Measurements from ENCODE around the gene RAB40C.
"Not testable (repeated sequence)": the region's sequence is repeated elsewhere in the genome, so short reads cannot be mapped to it uniquely, and the experiment has no call there.

Gene RAB40C

DNA sequence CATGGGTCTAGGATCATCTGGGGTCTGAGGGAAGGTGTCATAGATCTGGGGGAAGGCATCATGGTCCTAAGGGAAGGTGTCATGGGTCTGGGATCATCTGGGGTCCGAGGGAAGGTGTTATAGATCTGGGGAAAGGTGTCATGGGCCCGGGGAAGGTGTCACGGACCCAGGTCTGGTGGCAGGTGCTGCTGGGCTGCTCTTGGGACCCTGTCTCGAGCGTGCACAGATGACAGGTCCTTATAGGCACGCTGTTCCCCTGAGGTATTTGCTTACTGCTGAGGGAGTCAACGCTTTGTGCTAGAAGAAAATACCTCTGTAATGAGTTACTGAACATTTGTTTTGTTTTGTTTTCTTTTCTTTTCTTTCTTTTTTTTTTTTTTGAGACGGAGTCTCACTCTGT lies 1.4 kb downstream of the RAB40C start:
- DNase-seq: no peak

DNA sequence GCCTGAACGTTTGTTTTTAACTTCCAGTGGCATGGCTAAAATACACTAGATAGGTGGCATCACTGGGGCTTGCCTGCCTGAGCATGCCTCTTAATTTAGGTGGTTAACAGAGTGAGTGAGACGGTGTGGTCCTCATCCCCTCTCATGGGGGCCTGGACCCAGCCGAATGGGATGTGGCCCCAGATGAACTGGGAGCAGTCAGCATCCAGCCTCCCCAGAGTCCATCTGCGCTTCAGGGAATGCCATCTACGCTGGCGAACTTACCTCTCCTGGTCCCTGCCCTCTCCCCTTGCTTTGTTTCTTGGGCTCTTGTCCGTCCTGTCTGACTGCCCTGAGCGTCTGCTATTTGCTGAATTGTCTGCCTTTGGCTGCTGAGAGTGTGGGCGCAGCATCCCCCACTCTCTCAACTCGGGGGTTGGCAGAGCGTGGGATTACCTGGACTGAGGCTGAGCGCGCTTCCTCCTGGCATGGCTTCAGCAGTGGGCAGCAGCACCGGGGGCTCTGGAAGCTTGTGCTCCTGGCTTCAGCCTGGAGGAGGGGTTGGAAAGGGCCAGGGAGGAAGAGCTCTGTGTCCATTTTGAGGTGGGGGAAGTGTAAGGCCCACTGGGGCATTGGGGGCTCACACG lies 2.1 kb downstream of the RAB40C start:
- DNase-seq: no peak

DNA sequence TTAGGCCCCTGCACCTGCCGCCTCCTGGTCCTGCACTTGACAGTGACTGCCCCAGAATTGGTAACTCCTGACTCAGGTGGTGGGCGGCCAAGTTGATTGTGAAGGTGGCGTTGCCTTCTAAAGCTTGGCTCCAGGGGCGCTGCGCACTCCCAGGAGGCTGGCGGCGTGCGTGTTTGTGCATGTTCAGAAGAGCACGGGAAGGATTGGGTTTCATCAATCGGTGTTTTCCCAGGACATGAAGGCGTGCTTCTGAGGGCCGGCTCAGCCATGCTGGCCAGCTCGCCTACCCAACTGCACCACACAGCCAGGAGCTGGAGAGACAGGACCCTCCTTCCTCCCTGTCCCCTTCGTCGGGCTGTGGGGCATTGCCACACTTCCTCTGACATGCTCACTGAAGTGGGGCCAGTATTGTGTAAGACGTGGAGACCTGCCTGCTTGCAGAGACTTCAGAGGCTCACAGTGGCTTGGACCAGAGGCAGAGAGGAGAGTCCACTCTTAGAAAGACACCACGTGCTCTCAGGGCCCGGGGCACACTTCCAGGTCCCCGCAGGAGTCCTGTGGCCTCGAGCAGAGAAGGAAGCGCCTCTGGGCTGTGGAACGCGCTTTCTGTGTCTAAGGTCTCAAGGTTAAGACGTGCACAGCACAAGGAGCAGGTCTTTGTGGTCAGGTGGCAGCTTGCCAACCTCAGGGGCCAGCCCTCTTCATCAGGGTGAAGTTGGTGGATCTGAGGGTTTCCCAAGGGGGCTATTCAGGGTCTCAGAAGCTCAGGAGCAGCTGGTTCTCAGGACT lies 2.8 kb downstream of the RAB40C start:
- peak; percentile 53 for DNase-seq

DNA sequence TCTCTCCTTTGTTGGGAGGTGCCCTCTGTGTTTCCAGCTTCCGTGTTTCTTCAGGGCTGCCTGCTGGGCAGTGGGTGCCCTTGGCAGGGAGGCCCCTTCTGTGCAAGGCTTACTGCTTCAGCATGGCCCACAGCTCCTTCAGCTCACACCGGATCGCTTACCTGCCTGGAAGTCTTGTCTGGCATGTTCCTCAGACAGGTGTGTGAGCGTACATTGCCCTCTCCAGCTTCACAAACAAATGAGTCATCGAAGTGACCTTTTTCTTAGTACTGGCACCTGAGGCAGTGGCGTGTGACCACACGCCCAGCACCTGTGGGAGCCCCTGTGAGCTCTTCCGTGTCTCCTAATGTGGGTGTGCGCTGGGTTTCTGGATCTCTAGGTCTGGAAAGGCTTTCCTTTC lies 3.5 kb downstream of the RAB40C start:
- DNase-seq: peak; percentile 63

DNA sequence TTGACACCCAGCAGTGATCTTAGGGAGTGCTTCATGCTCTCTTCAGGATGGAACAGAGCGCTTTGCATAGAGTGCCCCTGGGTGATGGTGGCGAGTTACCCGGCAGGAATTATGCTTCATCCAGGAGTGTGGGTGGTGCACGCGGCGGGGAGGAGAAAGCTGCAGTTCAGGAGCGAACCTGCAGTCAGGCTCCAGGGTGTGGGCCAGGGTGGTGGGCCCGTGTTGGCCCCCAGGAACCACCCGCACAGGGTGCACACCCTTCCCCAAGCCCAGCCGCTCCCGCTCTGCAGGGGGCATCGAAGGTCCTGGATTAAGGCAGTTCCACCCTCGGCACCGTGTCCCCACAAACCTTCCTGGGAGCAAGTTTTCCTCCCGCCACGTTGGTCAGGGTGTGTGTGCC lies 3.9 kb downstream of the RAB40C start:
- DNase-seq: no peak

DNA sequence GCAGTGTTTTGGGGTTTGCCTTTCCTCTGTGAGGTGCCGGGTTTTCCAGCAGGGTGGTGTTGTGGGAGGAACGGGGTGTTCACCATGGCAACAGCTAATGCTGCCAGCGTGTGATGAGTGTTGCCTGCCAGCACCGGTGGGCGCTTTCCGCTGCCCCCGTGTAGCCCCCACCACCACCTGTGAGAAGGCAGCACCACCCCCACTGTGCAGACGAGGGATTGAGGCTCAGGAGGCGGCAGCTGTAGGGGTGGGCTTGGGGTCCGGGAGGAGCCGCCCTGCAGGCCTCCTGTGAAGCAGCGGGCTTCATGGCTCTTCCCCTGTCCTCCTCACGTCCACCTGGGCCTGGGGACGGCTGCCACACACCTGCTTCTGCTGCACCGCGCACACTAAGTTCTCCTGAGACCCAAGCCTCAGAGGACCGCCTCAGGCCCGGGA lies 5.2 kb downstream of the RAB40C start:
- DNase-seq: no peak

DNA sequence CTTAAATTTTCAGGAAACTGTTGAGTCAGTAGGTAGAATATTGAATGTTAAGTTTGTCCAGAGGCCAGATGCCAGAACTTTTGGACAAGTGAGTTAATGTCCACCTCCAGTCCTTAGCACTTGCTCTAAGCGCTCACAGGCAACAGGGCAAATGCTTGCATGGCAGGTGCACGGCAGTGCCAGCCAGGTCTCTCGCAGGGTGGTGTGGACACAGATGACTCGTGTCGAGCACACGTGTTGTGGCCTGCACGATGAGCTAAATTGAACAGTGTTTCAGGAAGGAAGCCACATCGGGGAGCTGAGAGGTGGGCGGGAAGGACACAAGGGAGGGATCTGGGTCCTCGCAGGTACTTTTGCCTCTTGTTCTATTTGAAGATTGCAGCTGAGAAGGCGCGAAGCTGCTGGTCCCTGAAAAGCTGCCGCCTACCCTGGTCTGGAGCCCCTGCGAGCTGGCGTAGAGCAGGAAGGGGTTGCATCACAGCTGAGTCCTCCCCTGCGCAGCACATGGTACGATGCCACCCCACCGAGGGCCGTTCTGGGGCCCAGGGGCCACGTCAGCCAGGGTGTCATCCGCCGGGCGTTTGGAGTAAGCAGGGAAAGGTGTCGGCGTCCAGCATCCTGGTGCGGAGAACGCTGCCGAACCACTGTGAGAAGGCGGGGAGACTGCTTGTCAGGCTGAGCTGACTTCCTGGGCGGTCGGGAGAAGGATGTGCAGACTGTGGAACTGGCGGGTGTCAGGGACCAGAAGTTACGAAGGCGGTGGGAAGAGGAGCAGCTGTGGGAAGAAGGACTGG lies 6.3 kb downstream of the RAB40C start:
- DNase-seq: no peak

DNA sequence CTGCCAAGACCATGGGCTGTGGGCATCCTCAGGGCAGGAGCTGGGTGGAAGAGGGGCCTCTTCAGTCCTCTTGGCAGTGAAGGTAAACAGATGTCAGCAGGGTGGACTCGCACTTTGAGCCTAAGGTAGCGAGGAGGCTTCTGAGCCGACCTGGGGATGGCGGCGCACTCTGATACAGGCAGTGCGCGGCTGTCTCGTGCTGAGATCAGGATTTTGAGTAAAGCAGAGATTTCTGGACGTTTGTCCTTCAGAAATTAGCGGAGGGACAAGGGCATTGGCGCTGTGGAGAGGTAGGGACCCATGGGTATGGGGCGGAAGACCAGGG lies 6.8 kb downstream of the RAB40C start:
- no peak for DNase-seq

DNA sequence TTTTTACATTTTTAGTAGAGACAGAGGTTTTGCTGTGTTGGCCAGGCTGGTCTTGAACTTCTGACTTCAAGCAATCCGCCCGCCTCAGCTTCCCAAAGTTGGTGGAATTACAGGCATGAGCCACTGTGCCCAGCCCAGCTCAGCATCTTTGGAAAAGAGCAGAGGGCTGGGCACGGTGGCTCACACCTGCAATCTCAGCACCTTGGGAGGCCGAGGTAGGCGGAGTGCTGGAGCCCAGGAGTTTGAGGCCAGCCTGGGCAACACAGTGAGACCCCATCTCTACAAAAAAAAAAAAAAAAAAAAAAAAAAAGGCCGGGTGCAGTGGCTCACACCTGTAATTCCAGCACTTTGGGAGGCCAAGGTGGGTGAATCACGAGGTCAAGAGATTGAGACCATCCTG lies 7.8 kb downstream of the RAB40C start:
- not testable (repeated sequence) for DNase-seq

DNA sequence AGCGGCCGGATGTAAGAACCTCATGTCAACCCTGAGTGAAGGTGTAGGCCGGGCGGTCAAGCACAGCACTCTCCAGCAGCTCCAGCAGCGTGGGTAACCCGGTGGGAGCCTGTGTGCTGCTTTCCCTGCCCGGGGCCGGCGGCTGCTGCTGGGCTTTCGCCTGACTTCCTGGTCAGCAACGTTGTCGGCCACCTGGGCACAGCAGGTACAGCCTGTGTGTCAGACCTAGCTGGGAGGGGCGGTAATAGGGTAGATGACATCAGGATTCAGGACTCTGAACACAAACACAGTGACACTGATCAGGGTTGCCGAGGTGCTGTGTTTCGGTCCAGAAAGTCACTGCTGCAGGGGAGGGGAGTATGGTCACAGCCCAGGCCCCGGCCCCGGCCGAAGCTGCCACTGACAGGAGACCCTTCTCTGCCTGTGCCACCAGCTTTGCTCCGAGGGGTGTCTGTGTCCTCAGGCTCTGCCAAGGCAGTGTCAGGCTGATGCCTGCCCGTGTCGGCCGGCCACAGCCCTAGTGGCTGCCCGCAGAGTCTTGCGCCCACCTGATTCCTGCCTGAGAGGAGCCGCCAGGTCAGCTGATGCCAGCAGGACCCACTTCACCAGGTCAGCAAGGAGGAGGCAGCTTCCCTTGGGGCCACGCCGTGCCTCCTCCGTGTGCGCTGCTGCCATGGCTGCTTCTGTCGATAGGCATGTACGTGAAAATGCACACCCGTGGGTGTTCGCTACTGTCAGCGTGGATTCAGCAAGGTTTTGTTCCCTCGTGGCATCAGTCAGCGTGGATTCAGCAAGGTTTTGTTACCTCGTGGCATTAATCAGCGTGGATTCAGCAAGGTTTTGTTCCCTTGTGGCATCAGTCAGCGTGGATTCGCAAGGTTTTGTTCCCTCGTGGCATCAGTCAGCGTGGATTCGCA lies 9.2 kb downstream of the RAB40C start:
- no peak for DNase-seq

DNA sequence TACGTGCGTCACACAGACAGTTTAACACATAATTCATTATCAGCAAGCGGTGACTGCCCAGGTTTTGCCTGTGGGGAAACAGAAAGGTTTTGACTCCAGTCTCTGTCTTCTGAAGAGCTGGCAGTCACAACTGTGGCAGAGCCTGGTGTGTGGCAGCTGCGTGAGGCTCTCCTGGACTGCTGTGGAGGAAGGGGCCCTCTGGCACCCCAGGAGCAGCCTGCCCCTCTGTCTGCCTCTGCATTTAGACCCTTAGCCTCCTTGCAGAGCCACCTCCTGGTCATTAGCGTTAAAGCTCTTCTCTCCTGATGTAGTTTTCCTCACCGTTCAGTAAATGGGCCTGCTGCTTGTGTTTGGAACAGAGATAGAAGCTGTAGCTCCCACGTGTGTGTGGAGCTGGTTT lies 10.9 kb downstream of the RAB40C start:
- no peak for DNase-seq

DNA sequence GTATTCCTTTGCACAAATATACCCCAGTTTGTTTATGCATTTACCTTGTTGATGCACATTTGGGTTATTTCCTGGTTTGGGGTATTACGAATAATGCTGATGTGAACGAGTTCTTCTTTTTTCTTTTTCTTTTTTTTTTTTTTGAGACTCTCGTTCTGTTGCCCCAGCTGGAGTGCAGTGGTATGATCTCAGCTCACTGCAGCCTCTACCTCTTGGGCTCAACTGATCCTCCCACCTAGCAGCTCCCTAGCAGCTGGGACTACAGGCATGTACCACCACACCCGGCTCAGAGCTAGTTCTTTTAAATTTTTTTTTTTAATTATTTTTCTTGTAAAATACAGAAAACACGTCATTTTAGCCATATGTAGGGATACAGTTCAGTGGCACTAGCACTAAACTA lies 14.1 kb downstream of the RAB40C start:
- no peak for DNase-seq

DNA sequence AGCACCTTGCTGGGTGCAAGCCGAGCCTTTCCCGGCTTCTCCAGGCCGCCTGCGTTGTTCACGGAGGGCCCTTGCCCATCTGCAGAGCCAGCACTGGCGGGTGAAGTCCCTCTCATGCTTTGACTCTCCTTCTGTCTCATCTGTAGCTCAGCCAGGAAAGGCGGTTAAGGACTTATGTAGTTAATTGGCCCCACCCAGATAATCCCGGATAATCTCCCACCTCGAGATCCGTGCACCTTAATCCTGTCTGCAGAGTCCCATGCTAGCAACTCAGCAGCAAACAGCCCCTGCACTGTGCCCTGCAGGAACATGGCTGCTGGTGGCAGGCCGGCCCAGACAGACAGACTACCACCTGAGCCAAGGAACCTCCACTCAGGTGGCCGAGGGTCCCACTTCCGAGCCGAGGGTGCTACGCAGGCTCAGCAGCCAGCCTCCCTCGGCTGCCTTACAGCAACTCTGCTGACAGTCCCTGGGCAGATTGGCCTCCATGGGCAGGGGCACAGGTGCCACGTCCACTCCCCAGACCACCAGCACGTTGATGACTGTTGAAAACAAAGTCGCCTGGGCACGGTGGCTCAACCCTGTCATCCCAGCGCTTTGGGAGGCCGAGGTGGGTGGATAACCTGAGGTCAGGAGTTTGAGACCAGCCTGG lies 16.9 kb downstream of the RAB40C start:
- DNase-seq: no peak

DNA sequence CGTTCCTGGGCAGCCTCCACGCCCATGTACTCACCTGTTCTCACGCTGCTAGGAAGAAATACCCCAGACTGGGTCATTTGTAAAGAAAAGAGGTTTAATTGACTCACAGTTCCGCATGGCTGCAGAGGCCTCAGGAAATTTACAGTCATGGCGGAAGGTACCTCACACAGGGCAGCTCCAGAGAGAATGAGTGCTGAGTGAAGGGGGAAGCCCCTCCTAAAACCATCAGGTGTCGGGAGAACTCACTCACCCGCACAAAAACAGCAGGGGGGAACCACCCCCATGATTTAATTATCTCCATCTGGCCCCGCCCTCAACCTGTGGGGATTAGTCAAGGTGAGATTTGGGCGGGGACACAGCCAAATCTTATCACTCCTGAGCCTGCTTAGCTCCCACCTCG lies 18.2 kb downstream of the RAB40C start:
- DNase-seq: no peak

DNA sequence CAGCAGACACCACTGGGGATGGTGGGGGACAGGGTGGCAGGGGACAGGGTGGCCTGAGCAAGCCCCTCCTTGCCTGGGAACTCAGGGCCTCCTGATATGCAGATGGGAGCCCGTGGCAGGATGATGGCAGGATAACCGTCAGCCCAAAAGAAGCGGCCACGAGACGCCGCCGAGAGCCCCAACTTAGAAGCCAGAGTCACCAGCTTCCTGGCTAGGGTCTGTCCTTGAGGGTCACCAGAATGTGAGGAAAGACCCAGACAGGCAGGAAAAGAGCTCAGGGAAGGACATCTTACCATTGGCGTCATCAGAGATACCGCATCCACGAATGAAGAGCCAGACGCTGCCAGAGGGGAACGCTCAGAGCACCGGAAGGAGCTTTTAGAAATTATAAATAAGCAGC lies 19.4 kb downstream of the RAB40C start:
- DNase-seq: no peak

DNA sequence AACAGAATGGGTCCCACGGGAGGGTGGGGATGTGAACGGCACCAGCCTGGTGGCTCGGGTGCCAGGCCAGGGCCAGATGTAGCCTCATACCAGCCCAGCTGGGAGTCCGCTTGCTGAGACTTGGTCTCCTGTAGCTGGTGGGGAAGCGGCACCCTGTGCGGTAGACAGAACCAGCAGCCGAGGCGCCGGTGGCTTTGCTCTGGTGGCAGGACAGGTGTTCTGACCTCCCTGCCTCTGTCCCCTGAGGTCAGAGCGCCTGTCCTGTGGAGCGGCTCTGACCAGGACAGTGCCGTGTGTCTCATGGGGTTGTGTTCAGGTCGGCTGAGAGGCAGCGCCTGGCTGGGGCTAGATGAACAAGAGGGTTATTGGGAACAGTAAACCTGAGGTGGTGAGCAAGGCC lies 20.1 kb downstream of the RAB40C start:
- DNase-seq: no peak

DNA sequence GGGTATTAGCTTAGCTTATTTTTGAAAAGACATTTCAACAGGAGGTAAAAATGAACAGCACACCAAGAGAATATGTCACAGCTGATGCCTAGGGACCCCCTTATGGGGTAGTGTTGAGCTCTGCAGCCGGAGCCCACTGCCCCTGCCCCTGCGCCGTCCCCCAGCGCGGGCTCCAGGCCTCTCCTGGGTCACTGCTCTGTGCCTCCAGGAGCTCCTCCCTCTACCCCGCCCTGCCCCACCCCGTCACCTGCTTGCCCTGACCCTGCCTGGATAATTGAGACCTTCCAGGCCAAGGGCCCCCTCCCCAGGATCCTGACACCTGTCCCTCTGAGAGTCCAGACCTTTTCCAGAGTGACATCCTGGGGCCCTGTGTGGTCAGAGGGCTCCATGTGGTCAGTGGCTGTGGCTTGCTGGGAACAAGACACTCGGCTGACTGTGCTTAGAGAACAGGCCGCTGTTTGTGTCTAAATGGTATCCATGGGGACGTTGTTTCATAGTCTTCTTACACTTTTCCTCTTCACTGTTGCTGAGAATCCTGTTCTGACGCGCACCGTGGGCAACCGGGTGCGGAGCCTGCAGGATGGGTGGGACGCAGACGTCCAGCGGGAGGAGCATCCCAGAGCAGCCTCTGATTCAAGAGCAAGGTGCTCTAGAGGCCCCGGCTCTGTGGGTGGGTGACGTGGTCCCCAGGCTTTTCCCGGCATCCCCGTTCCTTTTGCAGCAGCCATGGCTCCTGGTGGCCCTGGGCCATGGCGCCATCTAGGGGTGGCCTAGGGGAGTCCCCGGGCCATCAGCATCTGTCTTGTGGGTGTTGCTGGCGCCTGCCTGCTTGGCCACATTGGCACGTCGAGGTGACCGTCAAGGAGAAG lies 20.9 kb downstream of the RAB40C start:
- DNase-seq: no peak

DNA sequence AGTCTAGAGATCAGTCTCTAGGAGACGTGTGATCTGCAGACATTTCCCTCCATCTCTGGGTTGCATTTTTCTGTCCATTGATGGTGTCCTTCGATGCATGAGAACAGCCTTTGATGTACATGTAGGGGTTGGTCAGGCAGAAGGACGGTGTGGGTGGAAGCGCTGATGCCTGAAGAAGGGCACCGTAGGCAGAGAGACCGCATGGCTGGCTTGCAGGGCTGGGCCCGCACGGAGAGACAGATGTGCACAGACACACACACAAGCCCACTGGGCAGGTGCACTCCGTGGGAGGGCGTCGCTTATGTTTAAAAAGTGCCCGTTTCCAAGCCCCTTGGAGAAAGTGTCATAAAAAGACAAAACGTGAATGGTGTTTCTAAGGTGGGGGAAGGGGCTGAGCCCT lies 25.3 kb downstream of the RAB40C start:
- no peak for DNase-seq

DNA sequence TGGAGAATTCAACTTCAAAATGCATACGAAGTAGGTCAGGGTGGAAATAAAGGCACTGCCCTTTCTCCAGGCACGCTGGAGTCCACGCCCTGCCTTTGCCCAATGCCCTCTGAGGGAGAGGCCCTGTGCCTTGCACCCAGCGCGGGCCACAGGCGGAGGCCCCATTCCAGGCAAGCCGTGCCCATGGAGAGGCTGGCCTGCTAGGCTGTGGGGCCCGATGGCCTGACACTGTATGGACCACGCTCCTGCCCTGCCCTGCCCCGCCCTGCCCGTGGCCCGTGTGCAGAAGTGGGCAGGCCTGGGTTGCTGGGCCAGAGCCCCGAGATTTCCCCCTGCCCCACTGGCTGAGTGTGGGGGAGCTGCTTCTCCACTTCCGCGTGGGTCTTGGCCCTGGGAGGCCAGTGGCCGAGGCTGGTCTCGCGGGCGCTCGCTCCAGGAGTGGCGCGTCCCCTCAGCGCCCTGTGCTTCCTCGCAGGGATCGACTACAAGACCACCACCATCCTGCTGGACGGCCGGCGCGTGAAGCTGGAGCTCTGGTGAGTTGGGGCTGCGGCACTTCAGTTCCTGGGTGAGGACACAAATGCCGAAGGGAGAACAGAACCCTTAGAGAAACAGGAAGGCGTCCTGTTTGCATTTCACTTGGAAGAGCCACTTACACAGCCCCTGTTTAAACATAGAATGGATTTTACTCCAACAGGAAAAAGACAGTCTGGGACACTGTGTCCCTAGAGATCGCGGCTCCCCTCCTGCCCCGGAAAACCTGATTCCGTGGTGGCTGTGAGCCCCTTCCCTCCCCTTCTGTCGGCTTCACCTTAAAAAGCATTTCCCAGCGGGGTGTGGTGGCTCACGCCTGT lies 27.1 kb downstream of the RAB40C start:
- no peak for DNase-seq

DNA sequence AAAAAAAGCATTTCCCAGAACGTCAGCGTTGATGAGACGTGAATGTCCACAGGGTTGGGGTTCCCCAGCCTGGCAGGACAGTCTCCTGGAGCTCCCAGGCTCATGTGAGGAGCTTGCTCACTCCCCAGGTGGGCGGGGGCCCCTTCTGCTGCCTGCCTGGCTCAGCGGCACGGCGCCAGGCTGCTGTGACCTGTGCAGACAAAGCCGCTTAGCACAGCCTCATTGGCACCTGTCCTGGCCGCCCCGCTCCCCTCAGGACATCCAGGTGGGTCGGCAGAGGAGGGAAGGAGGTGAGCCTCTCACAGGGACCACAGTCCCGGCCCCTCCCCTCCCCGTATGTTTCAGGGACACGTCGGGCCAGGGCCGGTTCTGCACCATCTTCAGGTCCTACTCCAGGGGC lies 28.0 kb downstream of the RAB40C start:
- DNase-seq: no peak

All from NCI-H187 treated with DMSO at 0.1 percent for 48 hours (cell line).